Psoas muscle (tissue), 8 donors: ENCODE data around the gene TRMT6. TPM values are rescaled to one million over a fixed set of nuclear protein-coding genes. Genes with fewer than 3 reads are reported as not detected.

Experiments used
- ATAC-seq, 4 donors: fragments of 200-7000 bp; cut with Tn5 transposase; one replicate each; pipeline ENCODE4 v1.9.1; 2020; ENCODE audit warnings: moderate library complexity in 3 of 4, mild to moderate bottlenecking in 2 of 4
- DNase-seq, 2 donors: peaks; one replicate each; pipeline ENCODE4 v3.0.0-alpha.2; 2020
- H3K27ac ChIP-seq: fragments of 200-600 bp; one replicate; pipeline ENCODE4 v1.8.0; 2022
- H3K27me3 ChIP-seq, 3 donors: fragments of 200-600 bp in 1 of 3; one replicate each; pipeline versions ENCODE4 v1.6.1 to v1.8.0; 2013 to 2022; ENCODE audit warnings: low read length in 2 of 3, mild to moderate bottlenecking in 2 of 3, moderate library complexity in 1 of 3; ENCODE audit not compliant: insufficient read depth in 3 of 3
- H3K36me3 ChIP-seq, 2 donors: fragments of 200-600 bp in 1 of 2; one replicate each; pipeline versions ENCODE4 v1.6.1 to v1.8.0; 2013 to 2022; ENCODE audit warnings: low read depth in 1 of 2, mild to moderate bottlenecking in 1 of 2, moderate library complexity in 1 of 2; ENCODE audit not compliant: insufficient read depth in 1 of 2
- H3K4me1 ChIP-seq: fragments of 200-600 bp; one replicate; pipeline ENCODE4 v1.8.0; 2022
- H3K4me3 ChIP-seq: fragments of 200-600 bp; one replicate; pipeline ENCODE4 v1.8.0; 2022; ENCODE audit warnings: mild to moderate bottlenecking
- H3K9me3 ChIP-seq: fragments of 200-600 bp; one replicate; pipeline ENCODE4 v1.8.0; 2022
- CTCF ChIP-seq: fragments of 200-600 bp; IDR thresholded peaks from one replicate; pipeline ENCODE4 v1.8.0; 2022; ENCODE audit warnings: antibody characterized with exemption
- WGBS, 3 donors: extraction: QIAGEN DNeasy Blood & Tissue Kit; methylation state at CpG; one replicate each; pipeline versions ENCODE4 v1.1.6 to v1.1.7; 2013; 5-methylcytosine and 5-hydroxymethylcytosine counted together
- intact Hi-C, 2 donors: fragments of 100-400 bp; cut with DNase I; formaldehyde crosslinking; loops; one replicate each; pipeline versions ENCODE4 v1.11.0 to v1.14.2; 2022
- polyA plus RNA-seq, 3 donors: library from polyadenylated mRNA; stranded (reverse); fragments of 200-250 nt; gene quantifications; one replicate each; pipeline ENCODE4 v1.2.3, GENCODE V29; 2013
- total RNA-seq, 4 donors: library from RNA; stranded (reverse); fragmentation: NEBNext Ultra II Directional in 2 of 4; extraction: Animal tissue kit (Norgen Biotek cat#: 25700) in 2 of 4; gene quantifications; one replicate each; pipeline versions ENCODE4 v1.2.1 to v1.2.4, GENCODE V29; 2021 to 2023
- donor health status: healthy with polysubstance abuse.
- donor health status: DM: no; HTN: no; CAD: no; lungs with moderate emphysema.
- donor health status: Bipolar disorder and iron deficiency.
- donor health status: healthy.
- donor health status: DM: yes; HTN: yes; CAD: no.
- donor health status: DM: no; HTN: no; CAD: no.
- donor health status: DM: no; HTN: no; CAD: no.
- donor health status: DM: yes; HTN: yes; CAD: no.

Gene TRMT6
- total and polyA plus RNA-seq, 7 donors, result 9.0 to 177 (median 23.3) TPM

- peaks cover 4% of the 10 kb centered on the region for H3K4me1 ChIP-seq
- H3K4me3 ChIP-seq, result no peak overlapping the region
- intact Hi-C loops, result no loop called here
- H3K9me3 ChIP-seq, result no peaks in the 10 kb centered on the region
- DNase-seq (no peak), ATAC-seq (no peak)
- H3K27ac ChIP-seq, result no peak overlapping the region
- no peak for TF ChIP-seq CTCF
- 60 to 66% (median 62%) methylated on average over 6 of the region's 6 CpGs for WGBS, 3 donors
- peaks cover 0 to 16% (median 3%) of the 10 kb centered on the region in 3 donors for H3K27me3 ChIP-seq
- no peaks in the 10 kb centered on the region for H3K36me3 ChIP-seq
Observed at GRCh38 chr20:5910186-5910585, 40.1 kb downstream of the TRMT6 start.

- no peak overlapping the region for H3K4me3 ChIP-seq
- peaks cover 4% of the 10 kb centered on the region for H3K4me1 ChIP-seq
Observed at GRCh38 chr20:5908981-5909380, 41.4 kb downstream of the TRMT6 start.

DNA sequence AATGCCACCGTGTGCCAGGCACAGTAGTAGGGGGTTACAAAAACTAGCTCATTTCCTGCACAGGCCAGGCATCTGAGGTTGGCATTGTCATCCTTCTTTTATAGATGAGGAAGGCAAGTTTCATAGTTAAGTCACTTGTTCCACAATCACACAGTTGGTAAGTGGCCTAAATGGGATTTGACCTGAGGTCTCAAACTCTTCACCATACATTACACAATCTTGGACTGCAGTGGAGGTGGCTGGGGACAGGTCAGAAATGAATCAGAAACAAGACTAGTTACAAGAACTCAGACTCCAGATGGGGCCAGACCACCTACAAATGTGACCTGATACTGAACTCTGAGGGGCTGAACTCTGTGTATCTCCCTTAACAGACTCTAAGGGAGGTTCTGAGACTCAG is 49.4 kb downstream of the TRMT6 start:
- H3K9me3 ChIP-seq, result no peaks in the 10 kb centered on the region
- H3K36me3 ChIP-seq, result no peaks in the 10 kb centered on the region
- TF ChIP-seq CTCF, result no peak
- intact Hi-C loops, result no loop called here
- H3K4me1 ChIP-seq, result no peaks in the 10 kb centered on the region
- H3K27ac ChIP-seq, result no peak overlapping the region
- DNase-seq, result no peak
- no peak overlapping the region for H3K4me3 ChIP-seq
- peaks cover 0 to 2% (median 0%) of the 10 kb centered on the region in 3 donors for H3K27me3 ChIP-seq
- 74 to 88% (median 78%) methylated on average over 1 of the region's 1 CpG for WGBS, 3 donors
- peak in 1 of 4 donors; percentile 59 for ATAC-seq

More at GRCh38 chr20:5908981-5909380, 41.4 kb downstream of the TRMT6 start:
- no peak for DNase-seq
- ATAC-seq, result no peak
- Histone ChIP-seq H3K27ac (no peak overlapping the region), H3K27me3 (peaks cover 0 to 16% (median 3%) of the 10 kb centered on the region in 3 donors), H3K9me3 (no peaks in the 10 kb centered on the region), H3K36me3 (no peaks in the 10 kb centered on the region)
- intact Hi-C loops, result no loop called here
- no peak for TF ChIP-seq CTCF
- 68 to 75% (median 69%) methylated on average over 2 of the region's 2 CpGs for WGBS, 3 donors

GRCh38 chr20:5899444-5899843 is 50.9 kb downstream of the TRMT6 start:
- intact Hi-C loops, result no loop called here
- ATAC-seq, result no peak
- Histone ChIP-seq H3K36me3 (no peaks in the 10 kb centered on the region), H3K27me3 (peaks cover 0 to 2% (median 0%) of the 10 kb centered on the region in 3 donors), H3K9me3 (no peaks in the 10 kb centered on the region), H3K4me1 (no peaks in the 10 kb centered on the region), H3K4me3 (no peak overlapping the region), H3K27ac (no peak overlapping the region)
- TF ChIP-seq CTCF, result no peak
- no peak for DNase-seq
- 36 to 56% (median 55%) methylated on average over 1 of the region's 1 CpG for WGBS, 3 donors

DNA sequence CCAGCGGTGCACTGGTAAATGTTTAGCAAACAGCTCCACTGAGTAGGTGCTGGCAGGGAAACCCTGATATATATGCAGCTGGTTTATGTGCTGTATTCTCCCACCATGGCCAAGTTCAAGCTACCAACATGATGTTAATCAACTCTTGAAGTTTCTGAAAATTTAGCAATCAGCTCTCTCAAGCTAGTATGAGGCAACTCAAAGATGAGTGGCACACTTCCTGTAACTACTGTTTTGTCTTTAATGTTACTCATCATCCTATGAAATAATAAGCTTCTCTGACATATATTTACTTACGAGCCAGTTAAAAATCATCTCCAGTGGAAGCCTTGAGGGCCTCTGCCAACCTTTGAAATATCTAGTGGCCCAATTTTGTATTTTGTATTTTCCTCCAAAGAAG is 54.7 kb downstream of the TRMT6 start:
- H3K27me3 ChIP-seq, result no peaks in the 10 kb centered on the region
- H3K27ac ChIP-seq, result no peak overlapping the region
- no peak for TF ChIP-seq CTCF
- H3K4me3 ChIP-seq, result no peak overlapping the region
- H3K4me1 ChIP-seq, result peaks cover 9% of the 10 kb centered on the region
- intact Hi-C loops, result no loop called here
- no peak for DNase-seq
- H3K36me3 ChIP-seq, result no peaks in the 10 kb centered on the region
- 85 to 90% (median 89%) methylated on average over 2 of the region's 2 CpGs for WGBS, 3 donors
- H3K9me3 ChIP-seq, result no peaks in the 10 kb centered on the region
- ATAC-seq, result no peak
